Measurements from ENCODE around the gene GRAMD4.
"Not testable (repeated sequence)": the region's sequence is repeated elsewhere in the genome, so short reads cannot be mapped to it uniquely, and the experiment has no call there.

The GRAMD4 gene

DNA sequence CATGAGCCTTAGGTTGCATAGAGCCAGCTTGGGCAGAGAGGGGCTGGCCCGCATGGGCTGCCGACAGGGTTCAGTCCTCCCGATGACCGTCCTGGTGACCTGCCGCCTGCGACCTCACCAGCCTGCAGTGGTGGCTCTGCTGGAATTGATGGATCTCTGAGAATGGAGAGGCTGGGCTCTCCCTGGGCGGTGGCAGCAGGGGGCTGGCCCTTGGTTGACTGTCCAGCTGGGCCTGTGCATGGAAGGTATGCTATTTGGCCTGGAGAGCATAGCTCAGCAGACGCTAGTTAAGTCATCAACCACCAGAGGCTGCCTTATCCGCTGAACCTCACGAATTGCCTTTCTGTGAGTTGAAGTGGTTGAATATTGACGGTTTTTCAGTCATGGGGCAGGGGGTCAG is 19.7 kb downstream of the GRAMD4 start:
- DNase-seq, result no peak

DNA sequence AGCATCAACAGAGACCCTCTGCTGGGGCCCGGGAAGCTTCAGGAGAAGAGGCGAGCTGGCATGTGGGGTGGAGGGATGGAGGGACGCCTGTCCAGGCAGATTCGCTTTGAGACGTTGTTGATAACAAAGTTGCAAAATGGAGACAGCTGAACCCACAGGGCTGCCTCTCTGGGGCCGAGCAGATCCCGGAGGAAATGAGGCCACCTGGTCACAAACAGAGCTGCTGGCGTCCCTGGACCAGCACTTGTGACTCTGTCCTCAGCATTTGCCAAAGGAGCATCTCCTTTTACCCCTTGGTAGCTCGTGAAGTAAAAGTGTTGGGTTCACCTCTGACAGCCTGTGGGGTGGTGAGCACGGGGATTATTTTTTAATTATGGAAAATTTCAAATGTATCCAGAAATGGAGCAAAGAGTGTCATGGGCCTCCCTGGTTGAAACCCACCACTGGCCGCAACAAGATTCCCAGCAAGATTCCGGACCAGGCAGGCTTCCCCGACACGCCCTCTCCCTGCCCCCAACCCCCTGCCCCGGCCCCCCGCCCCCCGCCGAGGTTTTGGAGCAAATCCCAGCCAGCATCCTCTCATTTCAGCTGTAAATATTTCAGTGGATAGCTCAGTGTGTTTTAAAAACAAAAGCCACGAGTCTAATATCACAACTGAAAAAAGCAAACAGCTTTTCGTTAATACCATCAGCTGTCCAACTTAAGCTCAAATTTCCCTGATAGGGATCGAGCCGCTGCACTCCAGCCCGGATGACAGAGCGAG is 20.3 kb downstream of the GRAMD4 start:
- no peak for DNase-seq

DNA sequence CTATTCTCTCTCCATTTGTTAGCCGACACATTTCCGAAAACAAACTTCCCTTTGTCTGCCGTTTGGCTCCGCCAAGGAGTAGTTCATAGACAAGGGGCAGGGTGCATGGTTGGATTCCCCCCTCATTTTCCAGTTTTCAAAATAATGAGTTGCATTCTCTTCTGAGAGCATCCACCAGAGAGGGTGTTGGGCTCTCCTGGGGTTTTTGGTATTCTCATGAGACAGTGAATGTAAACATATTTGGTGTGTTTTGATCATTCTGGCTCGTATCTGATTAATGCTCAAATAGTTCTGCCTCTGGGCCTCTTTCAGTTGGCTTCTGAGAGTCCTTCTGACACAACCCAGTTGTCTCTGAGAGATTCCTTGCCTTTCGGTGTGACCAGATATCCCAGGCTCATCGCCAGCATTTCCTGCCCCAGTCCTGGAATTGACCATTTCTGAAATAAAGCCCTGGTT is 21.7 kb downstream of the GRAMD4 start:
- no peak for DNase-seq

DNA sequence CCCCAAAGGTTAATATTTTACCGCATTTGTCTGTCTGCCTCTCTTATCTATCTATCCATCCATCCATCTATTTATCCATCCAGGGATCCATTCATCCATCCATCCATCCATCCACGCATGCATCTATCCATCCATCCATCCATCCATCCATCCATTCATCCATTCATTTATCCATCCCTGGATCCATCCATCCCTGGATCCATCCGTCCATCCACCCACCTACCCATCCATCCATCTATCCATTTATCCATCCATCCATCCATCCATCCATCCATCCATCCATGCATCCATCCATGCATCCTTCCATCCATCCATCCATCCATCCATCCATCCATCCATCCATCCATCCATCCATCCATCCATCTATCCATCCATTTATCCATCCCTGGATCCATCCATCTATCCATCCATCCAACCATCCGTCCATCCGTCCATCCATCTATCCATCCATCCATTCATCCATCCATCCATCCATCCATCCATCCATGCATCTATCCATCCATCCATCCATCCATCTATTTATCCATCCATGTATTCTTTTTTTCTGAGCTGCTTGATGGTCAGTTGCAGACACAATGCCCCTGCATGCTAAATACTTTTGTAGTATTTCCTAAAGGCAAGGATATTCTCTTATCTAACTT is 22.8 kb downstream of the GRAMD4 start:
- not testable (repeated sequence) for DNase-seq

DNA sequence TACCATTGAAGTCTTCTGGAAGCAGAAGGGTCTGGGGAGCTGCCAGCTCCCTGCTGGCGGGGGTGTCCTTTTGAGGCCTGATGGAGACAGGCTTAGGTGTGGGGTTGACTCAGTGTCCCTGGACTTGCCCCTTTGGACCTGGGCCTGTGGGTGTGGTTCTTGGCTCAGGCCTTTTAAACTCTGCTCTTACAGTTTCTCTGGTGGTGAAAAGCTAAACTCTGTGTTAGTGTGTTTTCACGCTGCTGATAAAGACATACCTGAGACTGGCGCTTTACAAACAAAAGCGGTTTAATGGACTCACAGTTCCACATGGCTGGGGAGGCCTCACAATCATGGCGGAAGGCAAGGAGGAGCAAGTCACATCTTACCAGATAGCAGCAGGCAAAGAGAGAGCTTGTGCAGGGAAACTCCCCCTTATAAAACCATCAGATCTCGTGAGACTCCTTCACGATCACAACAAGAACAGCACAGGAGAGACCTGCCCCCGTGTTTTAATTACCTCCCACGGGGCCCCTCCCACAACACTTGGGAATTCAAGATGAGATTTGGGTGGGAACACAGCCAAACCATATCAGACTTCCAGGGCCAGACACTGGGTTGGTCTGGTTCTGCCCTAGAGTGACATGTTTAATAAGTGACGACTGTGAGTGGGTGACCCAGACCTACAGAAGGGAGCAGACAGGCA is 26.5 kb downstream of the GRAMD4 start:
- DNase-seq, result no peak

DNA sequence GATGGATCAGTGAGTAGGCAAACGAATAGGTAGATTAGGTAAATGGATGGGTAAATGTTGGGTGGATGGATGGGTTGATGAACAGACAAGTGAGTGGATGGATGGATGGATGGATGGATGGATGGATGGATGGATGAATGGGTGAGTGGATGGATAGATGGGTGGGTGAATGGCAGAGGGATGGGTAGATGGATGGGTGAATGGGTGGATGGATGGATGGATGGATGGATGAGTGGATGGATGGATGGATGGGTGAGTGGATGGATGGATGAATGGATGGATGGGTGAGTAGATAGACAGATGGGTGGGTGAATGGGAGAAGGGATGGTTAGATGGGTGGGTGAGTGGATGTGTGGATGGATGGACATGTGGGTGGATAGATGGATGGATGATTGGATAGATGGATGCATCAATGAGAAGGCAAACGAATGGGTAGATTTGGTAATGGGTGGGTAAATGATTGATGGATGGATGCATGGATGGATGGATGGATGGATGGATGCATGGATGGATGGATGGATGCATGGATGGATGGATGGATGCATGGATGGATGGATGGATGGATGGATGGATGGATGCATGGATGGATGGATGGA is 28.1 kb downstream of the GRAMD4 start:
- DNase-seq, result not testable (repeated sequence)

DNA sequence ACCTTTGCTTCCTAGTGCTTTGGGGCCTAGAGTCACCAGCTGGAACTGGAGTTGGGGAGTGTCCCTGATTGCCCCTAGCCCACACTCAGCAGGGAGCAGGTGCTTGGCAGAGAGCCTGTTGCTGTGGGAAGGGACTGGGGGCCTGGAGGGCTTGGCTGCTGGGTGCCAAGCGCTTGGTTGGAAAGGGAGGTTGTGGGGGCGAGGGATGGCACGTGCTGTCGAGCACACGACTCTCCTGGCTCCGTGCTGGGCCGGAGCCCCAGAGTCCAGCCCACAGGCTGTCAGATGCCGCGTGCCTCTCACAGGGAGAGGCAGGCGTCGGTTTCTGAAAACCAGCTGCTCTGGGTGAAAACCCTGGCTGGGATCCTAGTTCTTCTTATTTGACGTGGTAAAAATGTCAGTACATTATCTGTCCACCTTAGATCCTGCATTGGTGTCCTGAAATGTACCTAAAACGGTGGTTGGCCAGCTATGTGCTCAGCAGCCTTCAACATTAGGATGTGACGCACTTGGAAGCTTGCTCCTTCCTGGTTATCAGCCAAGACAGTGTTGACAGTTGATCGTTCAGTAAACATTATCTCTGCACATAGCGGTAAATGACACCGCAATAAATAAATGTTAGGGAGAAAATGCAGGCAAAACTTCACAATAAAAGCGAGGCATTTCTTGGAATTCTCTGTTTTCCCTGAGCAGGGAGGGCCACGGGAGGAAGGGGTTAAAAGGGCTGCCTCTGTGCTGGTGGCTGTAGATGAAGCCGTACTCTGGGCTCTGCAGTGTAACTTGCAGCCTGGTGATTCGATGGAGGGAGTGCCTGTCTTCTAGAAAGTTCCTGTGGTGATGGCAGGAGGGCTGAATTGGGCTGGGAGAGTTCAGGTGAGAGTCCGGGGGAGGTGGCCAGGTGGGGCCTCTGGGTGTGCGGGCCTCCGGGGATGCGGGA is 29.2 kb downstream of the GRAMD4 start:
- DNase-seq, result no peak

DNA sequence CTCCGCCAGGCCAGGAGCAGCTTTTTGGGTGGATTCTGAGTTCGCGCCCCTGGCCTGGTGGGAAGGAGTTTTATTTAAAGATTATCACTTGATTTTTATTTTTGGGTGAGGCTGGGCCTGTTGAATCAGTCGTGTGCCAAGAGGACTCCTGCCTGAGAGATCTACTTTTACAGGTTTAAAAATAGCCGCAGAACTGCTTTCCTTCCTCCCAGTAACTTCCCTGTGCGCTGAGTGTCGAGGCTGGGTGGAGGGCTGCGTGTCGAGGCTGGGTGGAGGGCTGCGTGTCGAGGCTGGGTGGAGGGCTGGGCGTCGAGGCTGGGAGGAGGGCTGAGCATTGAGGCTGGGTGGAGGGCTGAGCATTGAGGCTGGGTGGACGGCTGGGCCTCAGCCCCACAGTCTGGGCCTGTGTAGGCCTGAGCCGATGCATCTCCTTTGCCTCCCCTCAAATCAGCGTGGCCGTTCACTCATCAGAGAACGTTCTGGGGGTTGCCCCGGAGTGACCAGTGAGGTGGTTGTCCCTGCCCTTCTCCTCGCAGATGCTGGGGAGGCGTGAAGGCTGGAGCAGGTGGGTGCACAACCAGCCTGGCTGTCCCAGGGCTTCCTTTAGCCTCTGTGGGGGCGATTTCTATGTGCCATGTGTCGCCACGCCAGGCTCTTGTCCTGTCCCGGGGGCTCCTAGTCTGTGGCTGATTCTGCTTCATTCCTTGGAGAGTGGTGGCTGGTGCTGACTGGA is 30.1 kb downstream of the GRAMD4 start:
- no peak for DNase-seq

DNA sequence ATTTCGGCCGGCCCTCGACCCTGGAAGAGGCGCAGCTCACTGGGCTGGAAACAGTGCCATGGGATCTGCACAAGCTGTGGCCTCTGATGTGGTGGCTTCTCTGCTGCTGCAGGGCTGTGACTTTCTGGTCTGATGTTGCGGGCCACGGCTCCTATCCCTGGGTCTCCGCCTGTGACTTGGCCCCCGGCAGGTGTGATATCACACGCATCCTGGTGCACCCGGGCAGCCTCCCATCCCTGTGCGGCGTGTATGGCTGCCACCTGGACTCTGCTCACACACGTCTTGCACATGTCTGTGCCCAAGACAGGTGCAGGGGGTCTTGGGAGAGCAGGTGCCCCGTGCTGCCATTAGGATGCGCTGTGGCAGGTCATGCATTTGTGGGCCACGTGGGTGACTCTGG is 31.1 kb downstream of the GRAMD4 start:
- DNase-seq, result no peak

DNA sequence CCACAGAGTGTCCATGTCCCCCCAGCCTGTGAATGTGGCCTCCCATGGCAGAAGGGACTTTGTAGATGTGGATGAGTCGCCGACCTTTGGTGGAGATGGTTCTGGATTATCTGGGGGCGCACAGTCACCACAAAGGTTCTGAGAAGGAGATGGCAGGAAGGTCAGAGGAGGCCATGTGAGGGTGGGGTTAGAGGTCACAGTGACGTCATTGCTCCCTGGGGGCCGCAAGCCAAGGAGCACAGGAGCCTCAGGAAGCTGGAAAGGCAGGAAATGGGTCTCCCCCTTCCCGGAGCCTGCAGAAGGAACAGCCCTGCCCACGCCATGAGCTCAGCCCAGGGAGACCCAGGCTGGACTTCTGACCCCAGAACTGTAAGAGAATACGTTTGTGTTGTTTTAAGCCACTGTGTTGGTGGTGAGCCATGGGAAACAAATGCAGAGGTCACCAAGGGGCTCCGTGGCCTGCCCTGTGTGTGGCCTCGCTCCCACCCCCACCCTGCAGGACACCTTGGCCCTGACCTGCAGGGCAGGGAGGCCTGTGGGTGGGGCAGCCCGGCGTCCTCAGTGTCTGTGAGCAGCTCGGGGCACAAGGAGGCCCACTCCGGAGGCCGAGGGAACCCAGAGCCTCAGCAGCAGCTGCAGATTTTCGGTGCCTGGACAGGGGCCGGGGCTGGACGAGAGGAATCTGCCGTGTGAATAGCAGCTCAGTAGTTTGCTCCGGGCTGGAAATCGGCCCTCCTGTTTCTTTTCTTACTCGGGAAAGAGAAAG is 32.1 kb downstream of the GRAMD4 start:
- DNase-seq, result no peak

DNA sequence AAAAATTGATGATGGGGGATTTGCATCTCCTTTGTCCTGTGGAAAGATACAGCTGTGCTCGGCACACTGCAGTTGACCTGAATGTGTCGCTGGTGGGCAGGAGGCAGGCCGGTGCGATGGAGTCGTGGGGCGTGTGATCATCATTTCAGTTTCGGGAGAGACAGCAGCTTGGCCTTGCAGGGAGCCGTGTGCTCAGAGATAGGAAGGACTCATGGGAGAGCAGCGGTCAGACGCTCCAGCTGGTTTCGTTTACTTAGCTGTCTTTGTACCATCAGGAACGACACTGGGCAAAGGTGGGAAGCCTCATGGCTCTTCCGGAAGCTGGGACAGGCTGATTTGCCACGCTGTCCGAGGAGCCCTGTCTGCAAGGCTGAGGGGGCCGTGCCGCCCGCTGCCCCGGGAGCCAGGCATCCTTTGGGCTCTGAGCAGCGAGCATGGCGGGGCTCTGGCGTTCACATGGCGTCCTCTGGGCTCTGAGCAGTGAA is 32.7 kb downstream of the GRAMD4 start:
- DNase-seq, result no peak

DNA sequence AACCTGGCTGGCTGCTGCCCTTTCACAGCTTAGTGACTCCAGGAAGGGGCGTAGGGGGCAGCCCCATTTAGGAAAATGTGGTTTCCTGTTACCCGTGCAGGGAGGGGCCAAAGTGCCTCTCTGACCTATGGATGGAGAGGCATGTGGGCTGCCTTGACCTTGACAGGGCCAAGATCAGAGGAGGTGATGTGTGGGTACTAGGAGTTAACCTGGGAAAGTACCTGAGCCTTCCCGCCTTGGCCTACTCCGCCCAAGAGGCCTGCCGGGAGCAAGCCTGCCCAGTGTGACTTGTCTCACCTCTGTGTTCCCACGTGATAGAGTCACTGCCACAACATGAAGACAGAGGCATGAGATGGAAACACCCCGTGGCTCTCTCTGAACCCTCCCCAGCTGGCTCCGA is 33.4 kb downstream of the GRAMD4 start:
- DNase-seq, result no peak

DNA sequence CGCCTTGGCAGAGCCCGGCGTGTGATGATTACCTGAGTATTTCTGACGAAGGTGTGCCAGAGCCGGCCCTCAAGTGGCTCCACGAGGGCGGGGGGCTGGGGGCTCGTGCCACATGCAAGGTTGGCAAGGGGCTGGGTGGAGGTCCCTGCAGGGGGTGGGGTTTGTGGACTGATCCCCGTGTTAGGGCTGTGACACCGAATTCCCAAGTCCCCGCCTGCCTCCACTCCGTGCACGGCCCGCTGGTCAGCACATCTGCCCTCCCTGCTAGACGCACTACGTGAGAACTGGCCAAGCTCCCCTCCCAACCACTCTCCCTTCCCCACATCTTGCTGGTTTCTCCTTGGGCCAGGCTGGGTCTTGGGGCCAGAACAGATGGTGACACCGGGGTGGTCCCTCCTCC is 34.2 kb downstream of the GRAMD4 start:
- DNase-seq, result no peak

DNA sequence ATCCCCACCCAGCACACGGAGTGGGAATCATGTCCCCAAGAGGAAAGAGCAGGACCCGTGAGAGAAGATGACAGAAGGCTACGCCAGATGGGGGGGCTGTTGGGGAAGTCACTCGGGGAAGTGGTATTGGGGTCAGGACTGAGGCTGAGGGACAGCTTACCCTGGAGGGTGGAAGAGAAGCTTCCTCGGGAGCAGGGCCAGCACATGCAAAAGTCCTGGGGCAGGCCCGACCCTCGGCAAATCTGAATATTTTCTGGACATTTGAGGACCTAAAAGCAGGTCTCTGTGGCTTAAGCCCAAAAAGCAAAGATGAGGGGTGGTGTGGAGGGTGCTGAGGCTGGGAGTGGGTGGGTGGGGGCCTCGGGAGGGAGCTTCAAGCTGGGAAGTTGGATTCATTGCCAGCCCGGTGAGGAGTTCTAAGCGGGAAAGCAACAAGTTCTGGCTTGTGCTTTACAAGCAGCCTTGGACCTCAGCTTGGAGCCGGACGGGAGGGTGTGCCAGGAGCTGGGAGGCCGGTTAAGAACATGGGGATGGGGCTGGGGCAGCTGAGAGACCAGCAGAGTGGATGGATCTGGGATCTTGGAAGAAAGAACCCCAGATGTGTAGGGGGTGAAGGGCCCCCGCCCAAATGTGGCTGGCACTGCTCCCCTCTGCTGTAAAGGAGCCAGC is 34.9 kb downstream of the GRAMD4 start:
- DNase-seq, result no peak

DNA sequence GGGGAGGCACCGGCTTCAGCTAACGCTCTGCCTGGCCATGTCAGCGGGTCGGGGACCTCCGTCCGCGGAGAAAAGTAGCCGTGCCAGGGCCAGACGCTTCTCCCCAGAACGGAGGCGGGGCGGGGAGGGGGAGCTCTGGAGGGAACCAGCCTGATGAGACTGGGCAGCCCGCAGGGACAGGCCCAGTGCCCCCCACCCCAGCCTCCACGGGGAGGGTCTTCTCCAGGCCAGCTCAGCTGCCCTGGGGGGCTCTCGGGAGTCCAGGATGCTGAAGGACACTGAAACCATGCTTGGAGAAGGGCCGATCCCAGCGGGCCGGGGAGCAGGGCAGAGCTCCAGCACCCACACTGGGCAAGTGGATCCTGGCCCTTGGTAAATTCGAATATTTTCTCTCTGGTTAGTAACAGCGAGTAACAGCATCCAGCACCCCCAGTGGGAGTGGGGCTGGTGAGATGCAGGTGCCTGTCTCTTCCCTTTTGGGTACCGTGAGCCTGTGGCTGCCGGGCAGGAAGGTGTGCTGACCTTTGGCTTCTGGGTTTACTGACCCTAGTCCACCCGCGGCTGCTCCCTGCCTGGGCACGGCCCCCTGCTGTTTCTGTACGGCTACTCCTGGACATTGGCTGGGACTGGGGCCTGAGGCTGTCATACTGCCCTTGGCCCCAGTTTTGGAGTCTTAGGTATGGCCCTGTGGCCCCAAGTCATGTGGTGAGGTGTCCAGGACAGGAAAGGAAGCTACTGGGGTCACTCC is 35.8 kb downstream of the GRAMD4 start:
- no peak for DNase-seq

DNA sequence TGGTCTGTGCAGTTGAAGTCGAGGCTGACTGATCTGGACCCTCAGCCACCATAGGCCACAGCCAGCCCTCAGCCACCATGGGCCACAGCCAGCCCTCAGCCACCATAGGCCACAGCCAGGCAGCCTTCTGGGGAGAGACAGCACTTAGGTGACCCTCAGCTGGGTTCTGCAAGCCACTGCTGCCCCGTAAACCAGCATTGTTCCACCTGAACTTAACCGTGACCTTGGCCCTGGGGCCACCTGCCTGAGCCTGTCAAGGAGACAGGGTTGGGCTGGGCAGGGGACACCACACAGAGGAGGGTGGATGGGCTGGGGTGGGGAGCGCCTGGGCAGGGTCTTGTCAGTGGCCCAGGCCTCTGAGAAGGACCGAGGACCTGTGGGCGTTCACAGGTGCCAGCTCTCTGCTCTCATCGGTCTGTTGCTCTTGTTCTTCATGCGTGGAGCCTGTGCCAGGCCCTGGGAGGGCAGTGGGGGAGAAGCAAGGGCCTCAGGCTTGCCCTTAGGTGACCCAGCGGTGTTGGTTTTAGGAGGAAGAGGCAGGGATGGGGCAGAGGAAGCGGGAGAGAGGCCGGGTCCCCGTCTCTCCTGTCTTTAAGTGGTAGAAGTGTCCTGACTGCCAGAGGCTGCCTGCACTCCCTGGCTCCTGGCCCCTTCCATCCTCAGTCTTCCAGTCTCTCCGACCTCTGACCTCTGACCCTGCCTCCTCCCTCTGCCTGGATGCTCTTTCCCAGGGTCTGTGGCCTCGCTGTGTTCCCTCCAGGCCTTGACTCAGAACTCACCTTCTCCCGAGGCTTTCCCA is 36.9 kb downstream of the GRAMD4 start:
- DNase-seq, result no peak

DNA sequence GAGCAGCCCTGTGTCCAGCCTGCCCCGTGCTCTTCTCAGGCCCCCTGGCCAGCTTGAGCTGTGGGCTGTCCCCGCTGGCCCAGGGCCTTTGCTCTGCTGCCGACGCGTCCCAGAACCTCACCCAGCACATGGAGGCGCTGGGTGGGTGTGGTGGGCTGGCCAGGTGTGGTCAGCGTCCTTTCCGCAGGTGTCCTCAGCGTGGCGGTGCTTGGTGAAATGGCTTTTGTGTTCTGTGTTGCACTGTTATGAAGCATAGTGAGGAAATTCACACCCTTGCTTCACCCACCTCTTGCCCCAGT is 37.4 kb downstream of the GRAMD4 start:
- no peak for DNase-seq
